ENCODE data around the gene CACNG4. TPM values are rescaled to one million over a fixed set of nuclear protein-coding genes. Genes with fewer than 3 reads are reported as not detected.

CACNG4 gene
- total and polyA plus RNA-seq, 2 experiments from 2014 or later: 1.6 to 4.1 TPM

DNA sequence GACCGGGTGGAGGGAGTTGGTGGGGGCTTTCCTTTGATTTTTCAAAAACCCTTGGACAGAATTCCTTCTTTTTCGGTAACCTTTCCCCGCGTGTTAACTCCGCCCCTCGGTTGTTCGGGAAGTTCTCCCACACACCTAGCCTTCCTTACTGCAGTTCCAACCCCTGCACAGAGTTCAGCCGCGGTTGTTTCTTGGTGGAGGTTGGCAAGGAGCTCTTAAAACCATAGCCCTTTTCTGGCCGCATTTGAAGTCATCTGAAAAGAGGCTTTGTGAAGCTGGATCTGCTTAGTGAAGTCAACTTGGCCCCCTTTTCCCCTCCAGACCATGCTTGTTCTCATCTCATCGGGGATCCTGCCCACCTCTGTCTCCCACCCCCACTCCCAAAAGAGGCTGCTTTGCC, 1.8 kb downstream of the CACNG4 start (continued):
- TF ChIP-seq, protein P1, sequence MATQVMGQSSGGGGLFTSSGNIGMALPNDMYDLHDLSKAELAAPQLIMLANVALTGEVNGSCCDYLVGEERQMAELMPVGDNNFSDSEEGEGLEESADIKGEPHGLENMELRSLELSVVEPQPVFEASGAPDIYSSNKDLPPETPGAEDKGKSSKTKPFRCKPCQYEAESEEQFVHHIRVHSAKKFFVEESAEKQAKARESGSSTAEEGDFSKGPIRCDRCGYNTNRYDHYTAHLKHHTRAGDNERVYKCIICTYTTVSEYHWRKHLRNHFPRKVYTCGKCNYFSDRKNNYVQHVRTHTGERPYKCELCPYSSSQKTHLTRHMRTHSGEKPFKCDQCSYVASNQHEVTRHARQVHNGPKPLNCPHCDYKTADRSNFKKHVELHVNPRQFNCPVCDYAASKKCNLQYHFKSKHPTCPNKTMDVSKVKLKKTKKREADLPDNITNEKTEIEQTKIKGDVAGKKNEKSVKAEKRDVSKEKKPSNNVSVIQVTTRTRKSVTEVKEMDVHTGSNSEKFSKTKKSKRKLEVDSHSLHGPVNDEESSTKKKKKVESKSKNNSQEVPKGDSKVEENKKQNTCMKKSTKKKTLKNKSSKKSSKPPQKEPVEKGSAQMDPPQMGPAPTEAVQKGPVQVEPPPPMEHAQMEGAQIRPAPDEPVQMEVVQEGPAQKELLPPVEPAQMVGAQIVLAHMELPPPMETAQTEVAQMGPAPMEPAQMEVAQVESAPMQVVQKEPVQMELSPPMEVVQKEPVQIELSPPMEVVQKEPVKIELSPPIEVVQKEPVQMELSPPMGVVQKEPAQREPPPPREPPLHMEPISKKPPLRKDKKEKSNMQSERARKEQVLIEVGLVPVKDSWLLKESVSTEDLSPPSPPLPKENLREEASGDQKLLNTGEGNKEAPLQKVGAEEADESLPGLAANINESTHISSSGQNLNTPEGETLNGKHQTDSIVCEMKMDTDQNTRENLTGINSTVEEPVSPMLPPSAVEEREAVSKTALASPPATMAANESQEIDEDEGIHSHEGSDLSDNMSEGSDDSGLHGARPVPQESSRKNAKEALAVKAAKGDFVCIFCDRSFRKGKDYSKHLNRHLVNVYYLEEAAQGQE (IDR thresholded peaks at IDR 0.05; ENCODE audit: unreplicated experiment): no peak
- TF ChIP-seq JUNB (IDR thresholded peaks at IDR 0.05; ENCODE audit: unreplicated experiment): no peak

DNA sequence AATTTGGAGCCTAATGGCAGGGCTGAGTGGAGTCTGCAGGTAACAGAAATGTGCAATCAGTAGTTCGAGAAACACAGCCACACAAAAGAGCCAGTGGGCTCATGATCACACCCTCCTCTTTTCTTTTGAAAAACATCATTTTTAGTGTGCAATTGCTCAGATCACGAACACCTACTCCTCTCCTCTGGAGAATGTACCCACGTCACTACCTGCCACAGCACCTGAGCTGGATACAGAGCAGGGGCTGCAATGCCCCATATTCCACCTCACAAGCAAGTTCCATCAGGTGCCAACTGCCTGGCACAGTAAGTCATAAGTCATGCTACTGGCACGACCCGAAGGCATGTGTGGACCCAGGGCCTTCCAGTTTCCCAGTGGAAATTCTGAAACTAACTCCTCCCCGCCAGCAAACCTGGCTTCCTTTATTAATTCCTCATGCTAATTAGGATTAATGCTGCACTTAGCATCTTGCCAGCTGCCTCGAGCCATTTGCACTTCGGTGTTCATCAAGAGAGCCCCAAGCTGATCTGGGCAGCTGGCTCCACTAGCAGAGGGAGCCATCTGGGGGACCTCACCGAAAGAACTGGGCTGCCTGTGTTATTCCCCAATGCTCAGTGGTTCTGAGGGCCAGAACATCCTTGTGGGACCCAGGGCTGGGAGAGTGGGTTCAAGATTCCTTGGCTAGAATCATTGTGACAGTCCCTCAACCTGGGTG, 2.4 kb downstream of the CACNG4 start:
- Histone ChIP-seq H3K4me2 (peak overlapping the region; percentile 99), H3K27me3 (ENCODE audit: insufficient read depth) (peaks cover 45% of the 10 kb centered on the region), H3K9me2 (ENCODE audit: insufficient read depth) (no peaks in the 10 kb centered on the region), H3K4me3 (peak overlapping the region; percentile 84), H2AFZ (peak overlapping the region; percentile 86; the same call in 1 of the 2 replicates), H3K79me2 (replicated peaks; ENCODE audit: insufficient read depth) (no peaks in the 10 kb centered on the region), H3K4me1 (ENCODE audit: insufficient read depth) (peaks cover 17% of the 10 kb centered on the region; the same call in 1 of the 2 replicates), H3K36me3 (ENCODE audit: insufficient read depth) (no peaks in the 10 kb centered on the region), H3F3A (replicated peaks; ENCODE audit: low read depth) (0 out of 2 replicates have a peak, but pooled peaks cover 4% of the 10 kb centered on the region), H3K27ac (ENCODE audit: low read depth) (no peak overlapping the region), H4K20me1 (replicated peaks; ENCODE audit: insufficient read depth) (no peaks in the 10 kb centered on the region; the same call in 1 of the 2 replicates)
- H3K4me3 Mint-ChIP-seq: peak overlapping the region; percentile 70
- ATAC-seq (no peak), DNase-seq (ENCODE audit: low spot score) (no peak)
- no peak overlapping the region for H3K27ac Mint-ChIP-seq
- peaks cover 47% of the 10 kb centered on the region for H3K27me3 Mint-ChIP-seq (ENCODE audit: insufficient read depth, low read depth, poor library complexity)
- peaks cover 29% of the 10 kb centered on the region for H3K4me1 Mint-ChIP-seq
- TF ChIP-seq ZNF331 (CRISPR knock-in tag; IDR thresholded peaks at IDR 0.05; ENCODE audit: low read depth) (no peak), JUNB (IDR thresholded peaks at IDR 0.05; ENCODE audit: unreplicated experiment) (no peak), NANOG (IDR thresholded peaks at IDR 0.05; ENCODE audit: borderline replicate concordance) (no peak), STAT1 (IDR thresholded peaks at IDR 0.05; ENCODE audit: unreplicated experiment) (no peak), POLR2AphosphoS5 (IDR thresholded peaks at IDR 0.05; ENCODE audit: low read depth) (no peak), CREB1 (CRISPR knock-in tag; IDR thresholded peaks at IDR 0.05; ENCODE audit: low read depth) (no peak), EZH2phosphoT487 (IDR thresholded peaks at IDR 0.05; ENCODE audit: unreplicated experiment) (no peak), ZNF114 (CRISPR knock-in tag; IDR thresholded peaks at IDR 0.05) (no peak), EZH2 (IDR thresholded peaks at IDR 0.05; ENCODE audit: low read depth, unreplicated experiment) (no peak)
- TF ChIP-seq, protein P1 (IDR thresholded peaks at IDR 0.05; ENCODE audit: unreplicated experiment): no peak
- TF ChIP-seq, protein P2, sequence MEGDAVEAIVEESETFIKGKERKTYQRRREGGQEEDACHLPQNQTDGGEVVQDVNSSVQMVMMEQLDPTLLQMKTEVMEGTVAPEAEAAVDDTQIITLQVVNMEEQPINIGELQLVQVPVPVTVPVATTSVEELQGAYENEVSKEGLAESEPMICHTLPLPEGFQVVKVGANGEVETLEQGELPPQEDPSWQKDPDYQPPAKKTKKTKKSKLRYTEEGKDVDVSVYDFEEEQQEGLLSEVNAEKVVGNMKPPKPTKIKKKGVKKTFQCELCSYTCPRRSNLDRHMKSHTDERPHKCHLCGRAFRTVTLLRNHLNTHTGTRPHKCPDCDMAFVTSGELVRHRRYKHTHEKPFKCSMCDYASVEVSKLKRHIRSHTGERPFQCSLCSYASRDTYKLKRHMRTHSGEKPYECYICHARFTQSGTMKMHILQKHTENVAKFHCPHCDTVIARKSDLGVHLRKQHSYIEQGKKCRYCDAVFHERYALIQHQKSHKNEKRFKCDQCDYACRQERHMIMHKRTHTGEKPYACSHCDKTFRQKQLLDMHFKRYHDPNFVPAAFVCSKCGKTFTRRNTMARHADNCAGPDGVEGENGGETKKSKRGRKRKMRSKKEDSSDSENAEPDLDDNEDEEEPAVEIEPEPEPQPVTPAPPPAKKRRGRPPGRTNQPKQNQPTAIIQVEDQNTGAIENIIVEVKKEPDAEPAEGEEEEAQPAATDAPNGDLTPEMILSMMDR (conservative IDR thresholded peaks at IDR 0.05; ENCODE audit: low read depth in 2 of 2): no peak
- TF ChIP-seq, protein P3, sequence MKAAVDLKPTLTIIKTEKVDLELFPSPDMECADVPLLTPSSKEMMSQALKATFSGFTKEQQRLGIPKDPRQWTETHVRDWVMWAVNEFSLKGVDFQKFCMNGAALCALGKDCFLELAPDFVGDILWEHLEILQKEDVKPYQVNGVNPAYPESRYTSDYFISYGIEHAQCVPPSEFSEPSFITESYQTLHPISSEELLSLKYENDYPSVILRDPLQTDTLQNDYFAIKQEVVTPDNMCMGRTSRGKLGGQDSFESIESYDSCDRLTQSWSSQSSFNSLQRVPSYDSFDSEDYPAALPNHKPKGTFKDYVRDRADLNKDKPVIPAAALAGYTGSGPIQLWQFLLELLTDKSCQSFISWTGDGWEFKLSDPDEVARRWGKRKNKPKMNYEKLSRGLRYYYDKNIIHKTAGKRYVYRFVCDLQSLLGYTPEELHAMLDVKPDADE (IDR thresholded peaks at IDR 0.05): no peak
- no peaks in the 10 kb centered on the region for H3K9me3 Mint-ChIP-seq
- H3K36me3 Mint-ChIP-seq (ENCODE audit: low read depth): no peaks in the 10 kb centered on the region

Data from GM23338 (cell line).